Lower leg skin (tissue), 4 donors: ENCODE results near the gene SEH1L. TPM values are rescaled to one million over a fixed set of nuclear protein-coding genes. Genes with fewer than 3 reads are reported as not detected.
"Not testable (repeated sequence)": the region's sequence is repeated elsewhere in the genome, so short reads cannot be mapped to it uniquely, and the experiment has no call there.

Source experiments
- DNase-seq, 2 donors: peaks; one replicate each; pipeline ENCODE4 v3.0.0-alpha.2; 2019; ENCODE audit warnings: low spot score in 2 of 2
- H3K4me3 ChIP-seq: fragments of 200-600 bp; sonication (generic); 2 replicates; pipeline ENCODE4 v1.5.1; 2017; ENCODE audit warnings: mild to moderate bottlenecking, low read depth; ENCODE audit not compliant: poor library complexity, severe bottlenecking
- POLR2A ChIP-seq, 2 donors: fragments of 450-650 bp; IDR thresholded peaks; one replicate each; pipeline ENCODE4 v1.6.1; 2016 to 2017; ENCODE audit warnings: antibody characterized with exemption in 2 of 2, mild to moderate bottlenecking in 1 of 2, moderate library complexity in 1 of 2
- WGBS, 2 donors: methylation state at CpG; one replicate each; pipeline ENCODE4 v1.1.5; 2018; 5-methylcytosine and 5-hydroxymethylcytosine counted together
- intact Hi-C: fragments of 100-400 bp; cut with DNase I; formaldehyde crosslinking; loops from one replicate; pipeline ENCODE4 v1.15.0; 2023; ENCODE audit warnings: low total_unique reads
- total RNA-seq, 4 donors: library from RNA; depleted of rRNA; stranded (reverse); fragments of >200 nt; gene quantifications; one replicate each; pipeline ENCODE4 v1.1.0, GENCODE V29; 2016
- TF ChIP-seq, protein P1 (sequence below), 3 donors: fragments of 450-650 bp; IDR thresholded peaks; one replicate each; pipeline ENCODE4 v1.5.1; 2016; ENCODE audit warnings: antibody characterized with exemption in 3 of 3, mild to moderate bottlenecking in 3 of 3, moderate library complexity in 2 of 3

SEH1L gene
- total RNA-seq, 4 donors from 2014 or later, result 24.1 to 32.2 (median 26.1) TPM

DNA sequence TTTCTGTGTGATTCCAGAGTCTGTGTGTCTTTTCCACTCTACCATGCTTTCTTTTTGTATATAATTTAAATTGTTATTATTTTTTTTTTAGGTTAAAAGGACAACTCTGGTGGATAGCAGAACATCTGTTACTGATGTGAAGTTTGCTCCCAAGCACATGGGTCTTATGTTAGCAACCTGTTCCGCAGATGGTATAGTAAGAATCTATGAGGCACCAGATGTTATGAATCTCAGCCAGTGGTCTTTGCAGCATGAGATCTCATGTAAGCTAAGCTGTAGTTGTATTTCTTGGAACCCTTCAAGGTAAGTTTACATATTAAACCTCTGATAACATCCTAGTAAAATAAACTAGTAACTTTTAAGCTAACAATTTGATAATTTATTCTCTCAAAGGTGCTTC lies 15.3 kb downstream of the SEH1L start:
- no peak for TF ChIP-seq POLR2A (IDR thresholded peaks at IDR 0.05)
- TF ChIP-seq, protein P1, sequence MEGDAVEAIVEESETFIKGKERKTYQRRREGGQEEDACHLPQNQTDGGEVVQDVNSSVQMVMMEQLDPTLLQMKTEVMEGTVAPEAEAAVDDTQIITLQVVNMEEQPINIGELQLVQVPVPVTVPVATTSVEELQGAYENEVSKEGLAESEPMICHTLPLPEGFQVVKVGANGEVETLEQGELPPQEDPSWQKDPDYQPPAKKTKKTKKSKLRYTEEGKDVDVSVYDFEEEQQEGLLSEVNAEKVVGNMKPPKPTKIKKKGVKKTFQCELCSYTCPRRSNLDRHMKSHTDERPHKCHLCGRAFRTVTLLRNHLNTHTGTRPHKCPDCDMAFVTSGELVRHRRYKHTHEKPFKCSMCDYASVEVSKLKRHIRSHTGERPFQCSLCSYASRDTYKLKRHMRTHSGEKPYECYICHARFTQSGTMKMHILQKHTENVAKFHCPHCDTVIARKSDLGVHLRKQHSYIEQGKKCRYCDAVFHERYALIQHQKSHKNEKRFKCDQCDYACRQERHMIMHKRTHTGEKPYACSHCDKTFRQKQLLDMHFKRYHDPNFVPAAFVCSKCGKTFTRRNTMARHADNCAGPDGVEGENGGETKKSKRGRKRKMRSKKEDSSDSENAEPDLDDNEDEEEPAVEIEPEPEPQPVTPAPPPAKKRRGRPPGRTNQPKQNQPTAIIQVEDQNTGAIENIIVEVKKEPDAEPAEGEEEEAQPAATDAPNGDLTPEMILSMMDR (IDR thresholded peaks at IDR 0.05), result no peak
- WGBS, 2 donors, result 92 to 100% methylated on average over 1 of the region's 1 CpG
- no peak overlapping the region for H3K4me3 ChIP-seq
- intact Hi-C loops, result no loop called here
- no peak for DNase-seq

DNA sequence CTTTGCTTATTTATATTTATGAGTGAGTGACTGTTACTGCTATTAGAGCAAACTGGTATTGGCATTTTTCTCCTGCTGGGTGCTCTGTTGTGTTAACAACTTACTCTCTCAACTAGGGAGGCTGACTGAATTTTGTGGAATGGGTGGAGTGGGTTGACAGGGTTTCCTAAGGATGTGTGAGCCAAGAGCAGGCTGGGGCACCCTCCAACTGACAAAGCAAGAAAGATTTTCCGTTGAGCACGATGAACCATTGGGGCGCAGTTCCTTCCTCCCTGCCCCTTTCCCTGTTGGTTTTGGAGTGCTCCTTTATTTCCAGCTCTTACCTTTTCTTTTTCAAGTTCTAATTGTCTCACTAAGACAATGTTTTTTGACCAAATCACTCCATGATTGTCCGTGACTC lies 20.3 kb downstream of the SEH1L start:
- intact Hi-C loops, result no loop called here
- TF ChIP-seq, protein P1 (IDR thresholded peaks at IDR 0.05), result no peak
- no peak for TF ChIP-seq POLR2A (IDR thresholded peaks at IDR 0.05)
- 76 to 84% methylated on average over 4 of the region's 4 CpGs for WGBS, 2 donors
- DNase-seq, result no peak
- no peak overlapping the region for H3K4me3 ChIP-seq

DNA sequence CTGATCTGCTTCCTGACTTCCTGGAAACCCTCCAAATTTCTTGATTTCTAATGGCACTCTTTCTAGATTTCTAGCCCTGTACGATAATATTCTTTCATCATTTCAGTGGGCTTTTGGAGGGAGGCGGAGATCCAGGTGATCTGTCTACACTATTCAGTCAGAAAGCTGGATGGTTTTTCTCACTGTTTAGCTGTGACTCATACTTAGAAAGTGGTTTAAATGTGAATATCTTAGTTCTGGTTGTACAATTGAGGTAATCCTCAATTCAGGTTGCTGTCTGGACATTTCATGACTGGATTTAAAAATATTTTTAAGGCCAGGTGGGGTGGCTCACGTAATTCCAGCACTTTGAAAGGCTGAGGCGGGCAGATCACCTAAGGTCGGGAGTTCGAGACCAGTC lies 20.8 kb downstream of the SEH1L start:
- no peak for DNase-seq
- WGBS, 2 donors, result 93 to 97% methylated on average over 6 of the region's 6 CpGs
- H3K4me3 ChIP-seq, result no peak overlapping the region
- TF ChIP-seq POLR2A (IDR thresholded peaks at IDR 0.05), result no peak
- TF ChIP-seq, protein P1 (IDR thresholded peaks at IDR 0.05), result no peak
- intact Hi-C loops, result no loop called here

DNA sequence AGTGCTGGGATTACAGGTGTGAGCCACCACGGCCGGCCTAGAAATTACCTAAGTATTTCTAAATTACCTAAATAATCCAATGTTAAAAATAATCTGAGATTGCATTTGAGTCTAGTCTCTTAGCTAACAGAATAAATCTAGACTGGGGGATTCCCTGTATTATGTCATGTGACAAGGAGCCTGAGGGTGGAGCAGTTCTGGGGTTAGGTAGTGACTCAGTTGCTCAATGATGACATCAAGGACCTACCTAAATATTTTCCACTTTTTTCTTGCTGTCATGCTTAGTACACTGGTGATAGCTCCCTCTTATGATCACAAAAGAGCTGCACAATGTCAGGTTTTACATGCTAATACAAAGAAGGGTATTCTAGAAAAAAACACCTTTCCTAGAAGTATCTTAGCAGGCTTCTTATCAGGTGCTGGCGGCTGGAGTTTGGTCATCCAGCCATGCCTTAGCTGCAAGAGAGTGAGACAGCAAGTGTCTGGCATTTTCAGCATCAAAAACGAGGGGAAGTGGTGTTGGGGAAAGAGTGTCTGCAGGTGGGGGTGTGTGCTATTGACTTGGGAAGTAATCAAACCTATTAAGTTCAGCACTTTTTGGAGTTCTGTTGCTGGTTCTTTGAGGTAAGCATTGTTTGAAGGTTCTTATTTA lies 25.9 kb downstream of the SEH1L start:
- DNase-seq, result no peak

DNA sequence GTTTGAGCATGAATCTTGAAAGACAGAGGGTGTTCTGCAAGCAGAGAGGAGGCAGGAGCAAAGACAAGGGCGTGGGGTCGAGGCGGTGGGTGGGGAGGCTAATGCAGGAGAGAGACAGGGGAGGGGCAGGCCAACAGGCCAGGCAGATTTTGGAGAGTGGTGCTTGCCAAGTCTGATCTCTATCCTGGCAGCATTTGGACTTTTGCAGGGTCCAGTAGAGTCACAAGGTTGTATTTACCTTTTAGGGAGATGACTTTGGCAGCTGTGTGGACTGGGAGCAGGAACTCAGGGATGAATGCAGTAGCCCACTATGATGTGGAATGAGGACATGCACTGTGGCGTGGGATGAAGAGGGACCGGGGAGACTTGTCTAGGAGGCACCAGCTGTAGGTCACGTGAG lies 27.7 kb downstream of the SEH1L start:
- DNase-seq, result no peak
- whole genome bisulfite sequencing, 2 donors, result 90 to 95% methylated on average over 6 of the region's 6 CpGs
- H3K4me3 ChIP-seq, result no peak overlapping the region
- TF ChIP-seq, protein P1 (IDR thresholded peaks at IDR 0.05), result no peak
- TF ChIP-seq POLR2A (IDR thresholded peaks at IDR 0.05), result no peak
- intact Hi-C loops, result no loop called here

More for the DNA sequence above, 25.9 kb downstream of the SEH1L start:
- TF ChIP-seq, protein P1 (IDR thresholded peaks at IDR 0.05), result no peak
- no peak for TF ChIP-seq POLR2A (IDR thresholded peaks at IDR 0.05)
- intact Hi-C loops, result no loop called here
- 84 to 96% methylated on average over 4 of the region's 4 CpGs for WGBS, 2 donors
- H3K4me3 ChIP-seq, result no peak overlapping the region

DNA sequence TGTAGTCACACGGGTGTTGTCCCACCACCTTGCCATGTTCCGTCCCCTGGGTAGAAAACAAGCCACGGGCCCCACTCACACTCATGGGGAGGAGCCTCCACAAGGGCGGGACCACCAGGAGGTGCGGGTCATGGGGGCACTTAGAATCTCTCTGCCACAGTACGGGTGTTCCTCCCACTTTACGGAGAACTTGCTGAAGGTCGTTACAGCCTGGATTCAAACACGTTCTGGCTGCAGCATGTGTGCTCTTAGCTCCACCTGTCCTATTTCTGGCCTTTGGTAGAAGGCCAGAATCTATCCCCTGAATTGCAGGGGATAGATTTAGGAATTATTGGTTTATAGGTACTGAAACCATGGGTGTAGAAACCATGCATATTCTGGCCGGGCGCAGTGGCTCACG lies 28.5 kb downstream of the SEH1L start:
- no peak for DNase-seq
- WGBS, 2 donors, result 71 to 82% methylated on average over 11 of the region's 12 CpGs
- TF ChIP-seq, protein P1 (IDR thresholded peaks at IDR 0.05), result no peak
- no peak for TF ChIP-seq POLR2A (IDR thresholded peaks at IDR 0.05)
- no peak overlapping the region for H3K4me3 ChIP-seq
- intact Hi-C loops, result no loop called here

DNA sequence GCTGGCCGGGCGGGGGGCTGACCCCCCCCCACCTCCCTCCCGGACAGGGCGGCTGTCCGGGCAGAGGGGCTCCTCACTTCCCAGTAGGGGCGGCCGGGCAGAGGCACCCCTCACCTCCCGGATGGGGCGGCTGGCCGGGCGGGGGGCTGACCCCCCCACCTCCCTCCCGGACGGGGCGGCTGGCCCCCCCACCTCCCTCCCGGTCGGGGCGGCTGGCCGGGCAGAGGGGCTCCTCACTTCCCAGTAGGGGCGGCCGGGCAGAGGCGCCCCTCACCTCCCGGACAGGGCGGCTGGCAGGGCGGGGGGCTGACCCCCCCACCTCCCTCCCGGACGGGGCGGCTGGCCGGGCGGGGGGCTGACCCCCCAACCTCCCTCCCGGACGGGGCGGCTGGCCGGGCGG lies 32.3 kb downstream of the SEH1L start:
- intact Hi-C loops, DNase-seq, H3K4me3 ChIP-seq: not testable (repeated sequence)
- no CpG with 5 or more reads among the region's 34 CpGs for WGBS, 2 donors
